ENCODE data around the gene DOK6.

Gene DOK6

GRCh38 chr18:69680123-69680522 is 279.4 kb downstream of the DOK6 start:
- no peak for DNase-seq (ENCODE audit: low read depth in 2 of 3, low spot score in 2 of 3)

GRCh38 chr18:69683176-69683575 is 282.5 kb downstream of the DOK6 start:
- DNase-seq (ENCODE audit: low read depth in 2 of 3, low spot score in 2 of 3) = no peak

- DNase-seq (ENCODE audit: low read depth in 2 of 3, low spot score in 2 of 3) = no peak
Observed at GRCh38 chr18:69684789-69685188, 284.1 kb downstream of the DOK6 start.

GRCh38 chr18:69686861-69687260 is 286.2 kb downstream of the DOK6 start:
- DNase-seq (ENCODE audit: low read depth in 2 of 3, low spot score in 2 of 3) = no peak

- no peak for DNase-seq (ENCODE audit: low read depth in 2 of 3, low spot score in 2 of 3)
Observed at GRCh38 chr18:69689121-69689759, 288.6 kb downstream of the DOK6 start.

GRCh38 chr18:69691008-69691760 is 290.5 kb downstream of the DOK6 start:
- no peak for DNase-seq (ENCODE audit: low read depth in 2 of 3, low spot score in 2 of 3)

- DNase-seq (ENCODE audit: low read depth in 2 of 3, low spot score in 2 of 3) = no peak
Observed at GRCh38 chr18:69697069-69697468, 296.4 kb downstream of the DOK6 start.

GRCh38 chr18:69697689-69698088 is 297.0 kb downstream of the DOK6 start:
- no peak for DNase-seq (ENCODE audit: low read depth in 2 of 3, low spot score in 2 of 3)

GRCh38 chr18:69701305-69701704 is 300.6 kb downstream of the DOK6 start:
- DNase-seq (ENCODE audit: low read depth in 2 of 3, low spot score in 2 of 3) = no peak

GRCh38 chr18:69703461-69703860 is 302.8 kb downstream of the DOK6 start:
- no peak for DNase-seq (ENCODE audit: low read depth in 2 of 3, low spot score in 2 of 3)

GRCh38 chr18:69705987-69706386 is 305.3 kb downstream of the DOK6 start:
- no peak for DNase-seq (ENCODE audit: low read depth in 2 of 3, low spot score in 2 of 3)

- no peak for DNase-seq (ENCODE audit: low read depth in 2 of 3, low spot score in 2 of 3)
Observed at GRCh38 chr18:69708844-69709243, 308.2 kb downstream of the DOK6 start.

- no peak for DNase-seq (ENCODE audit: low read depth in 2 of 3, low spot score in 2 of 3)
Observed at GRCh38 chr18:69715191-69715795, 314.6 kb downstream of the DOK6 start.

GRCh38 chr18:69717586-69717985 is 316.9 kb downstream of the DOK6 start:
- DNase-seq (ENCODE audit: low read depth in 2 of 3, low spot score in 2 of 3) = no peak

GRCh38 chr18:69718912-69719547 is 318.3 kb downstream of the DOK6 start:
- no peak for DNase-seq (ENCODE audit: low read depth in 2 of 3, low spot score in 2 of 3)

- DNase-seq (ENCODE audit: low read depth in 2 of 3, low spot score in 2 of 3) = no peak
Observed at GRCh38 chr18:69720422-69720821, 319.7 kb downstream of the DOK6 start.

- DNase-seq (ENCODE audit: low read depth in 2 of 3, low spot score in 2 of 3) = no peak
Observed at GRCh38 chr18:69723434-69723833, 322.7 kb downstream of the DOK6 start.

- no peak for DNase-seq (ENCODE audit: low read depth in 2 of 3, low spot score in 2 of 3)
Observed at GRCh38 chr18:69725009-69725408, 324.3 kb downstream of the DOK6 start.

GRCh38 chr18:69725855-69726508 is 325.3 kb downstream of the DOK6 start:
- DNase-seq (ENCODE audit: low read depth in 2 of 3, low spot score in 2 of 3) = no peak

GRCh38 chr18:69727912-69728572 is 327.4 kb downstream of the DOK6 start:
- no peak for DNase-seq (ENCODE audit: low read depth in 2 of 3, low spot score in 2 of 3)

- no peak for DNase-seq (ENCODE audit: low read depth in 2 of 3, low spot score in 2 of 3)
Observed at GRCh38 chr18:69730664-69731063, 330.0 kb downstream of the DOK6 start.

Data from activated CD8-positive, alpha-beta memory T cell treated with anti-CD3 and anti-CD28 coated beads for 48 hours (primary cell).